SU-DHL-6 (cell line): ENCODE data around the gene CP.

Experiments
- H2AFZ ChIP-seq: fragments of 200-600 bp; sonication (generic); 2 replicates; pipeline ENCODE4 v1.6.1; 2014; ENCODE audit warnings: low read depth, mild to moderate bottlenecking, moderate library complexity, mixed read lengths, antibody characterized with exemption, low read length; ENCODE audit not compliant: severe bottlenecking
- H3F3A ChIP-seq: fragments of 200-600 bp; shearing (Covaris generic); 2 replicates; pipeline ENCODE4 v1.6.0; 2016; ENCODE audit warnings: antibody characterized with exemption, mild to moderate bottlenecking; ENCODE audit not compliant: insufficient read depth
- H3K27ac ChIP-seq: fragments of 200-600 bp; sonication (generic); 2 replicates; pipeline ENCODE4 v1.5.1; 2016; ENCODE audit warnings: low read depth, mild to moderate bottlenecking, low read length, moderate library complexity, mixed read lengths
- H3K27me3 ChIP-seq: fragments of 200-600 bp; sonication (generic), shearing (Covaris generic); 2 replicates; pipeline ENCODE4 v1.6.0; 2014; ENCODE audit warnings: mild to moderate bottlenecking, low read length
- H3K36me3 ChIP-seq: fragments of 200-600 bp; sonication (generic); 2 replicates; pipeline ENCODE4 v1.6.1; 2014; ENCODE audit warnings: mild to moderate bottlenecking, low read length, mixed read lengths
- H3K4me2 ChIP-seq: fragments of 300-600, 200-600 bp; shearing (Covaris generic), sonication (generic); 2 replicates; pipeline ENCODE4 v1.6.0; 2014; ENCODE audit warnings: low read length, low read depth, mild to moderate bottlenecking; ENCODE audit not compliant: poor library complexity, severe bottlenecking
- H3K4me3 ChIP-seq: fragments of 200-600 bp; sonication (generic); 2 replicates; pipeline ENCODE4 v1.5.1; 2014; ENCODE audit warnings: antibody characterized with exemption, low read length, mild to moderate bottlenecking, mixed read lengths; ENCODE audit not compliant: insufficient read depth, poor library complexity, severe bottlenecking
- H3K79me2 ChIP-seq: fragments of 200-600 bp; sonication (generic); 2 replicates; pipeline ENCODE4 v1.6.1; 2014; ENCODE audit warnings: mild to moderate bottlenecking, low read length, moderate library complexity; ENCODE audit not compliant: insufficient read depth
- H3K9ac ChIP-seq: fragments of 200-600 bp; sonication (generic); 2 replicates; pipeline ENCODE4 v1.7.0; 2014; ENCODE audit warnings: mild to moderate bottlenecking, low read length
- H3K9me2 ChIP-seq: fragments of 200-600 bp; sonication (generic); replicated peaks from 2 replicates; pipeline ENCODE4 v1.6.1; 2014; ENCODE audit warnings: low read length; ENCODE audit not compliant: insufficient read depth
- H3K9me3 ChIP-seq: fragments of 200-600 bp; sonication (generic); 2 replicates; pipeline ENCODE4 v1.6.1; 2014; ENCODE audit warnings: low read length, mixed read lengths; ENCODE audit not compliant: insufficient read depth
- H4K20me1 ChIP-seq: fragments of 200-600 bp; sonication (generic); 2 replicates; pipeline ENCODE4 v1.6.1; 2014; ENCODE audit warnings: low read depth, mild to moderate bottlenecking, antibody characterized with exemption, low read length, moderate library complexity, mixed read lengths
- CTCF ChIP-seq: fragments of 200-600 bp; sonication (generic); IDR thresholded peaks from one replicate; pipeline ENCODE4 v1.5.1; 2017; ENCODE audit warnings: antibody characterized with exemption, mild to moderate bottlenecking, low read length, moderate library complexity; ENCODE audit not compliant: insufficient read depth, poor library complexity, severe bottlenecking
- EZH2phosphoT487 ChIP-seq: fragments of 200-600 bp; sonication (generic), shearing (Covaris generic); conservative IDR thresholded peaks from 2 replicates; pipeline ENCODE4 v1.6.1; 2018; ENCODE audit warnings: mild to moderate bottlenecking, antibody characterized with exemption, low read length, moderate library complexity, mixed read lengths

CP gene

GRCh38 chr3:149258298-149258697, 36.7 kb upstream of the CP start:
- H4K20me1 ChIP-seq, result no peaks in the 10 kb centered on the region
- H3K4me2 ChIP-seq, result no peak overlapping the region
- H3F3A ChIP-seq, result no peaks in the 10 kb centered on the region
- H3K9ac ChIP-seq, result no peak overlapping the region
- H3K27ac ChIP-seq, result no peak overlapping the region
- TF ChIP-seq EZH2phosphoT487, result no peak
- TF ChIP-seq CTCF, result no peak
- H3K79me2 ChIP-seq, result no peaks in the 10 kb centered on the region
- H3K27me3 ChIP-seq, result no peaks in the 10 kb centered on the region
- H2AFZ ChIP-seq, result no peak overlapping the region
- H3K9me3 ChIP-seq, result no peaks in the 10 kb centered on the region
- H3K9me2 ChIP-seq, result no peaks in the 10 kb centered on the region
- H3K4me3 ChIP-seq, result no peak overlapping the region
- no peaks in the 10 kb centered on the region for H3K36me3 ChIP-seq

GRCh38 chr3:149252272-149252671, 30.6 kb upstream of the CP start:
- Histone ChIP-seq H3K79me2 (no peaks in the 10 kb centered on the region), H3K9ac (no peak overlapping the region), H3F3A (no peaks in the 10 kb centered on the region), H3K9me3 (no peaks in the 10 kb centered on the region), H2AFZ (no peak overlapping the region), H3K4me3 (no peak overlapping the region), H3K9me2 (no peaks in the 10 kb centered on the region), H3K27ac (no peak overlapping the region), H3K27me3 (no peaks in the 10 kb centered on the region), H3K4me2 (no peak overlapping the region), H4K20me1 (no peaks in the 10 kb centered on the region), H3K36me3 (no peaks in the 10 kb centered on the region)
- TF ChIP-seq EZH2phosphoT487 (no peak), CTCF (no peak)

GRCh38 chr3:149251186-149251585, 29.6 kb upstream of the CP start:
- Histone ChIP-seq H3K36me3 (no peaks in the 10 kb centered on the region), H3K27me3 (no peaks in the 10 kb centered on the region), H3F3A (no peaks in the 10 kb centered on the region), H2AFZ (no peak overlapping the region), H3K4me2 (no peak overlapping the region), H3K9me2 (no peaks in the 10 kb centered on the region), H3K4me3 (no peak overlapping the region), H4K20me1 (no peaks in the 10 kb centered on the region), H3K9ac (no peak overlapping the region), H3K79me2 (no peaks in the 10 kb centered on the region), H3K27ac (no peak overlapping the region), H3K9me3 (no peaks in the 10 kb centered on the region)
- TF ChIP-seq CTCF (no peak), EZH2phosphoT487 (no peak)
